Measurements from ENCODE around the gene SERTAD4. TPM values are rescaled to one million over a fixed set of nuclear protein-coding genes. Genes with fewer than 3 reads are reported as not detected.

Gene SERTAD4
- total RNA-seq, 2 donors from 2014 or later: 4.2 to 6.5 TPM

DNA sequence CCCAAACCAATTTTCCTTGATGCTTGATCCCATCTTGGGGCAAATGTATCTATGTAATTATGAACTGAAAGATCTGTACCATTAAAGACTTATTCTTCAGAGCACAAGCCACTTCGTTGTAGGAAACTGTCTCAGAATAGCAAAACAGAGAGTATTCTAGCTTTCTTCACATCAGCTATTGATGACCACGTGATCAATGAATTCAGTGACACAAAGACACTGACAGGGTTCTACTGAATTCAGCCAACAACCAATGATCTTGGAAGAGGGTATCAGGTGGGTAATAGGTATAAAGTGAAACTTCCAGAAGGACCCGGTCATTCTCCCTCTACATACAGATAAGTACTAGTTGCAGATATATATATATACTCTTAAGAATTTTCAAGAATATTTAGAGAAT lies 33.8 kb upstream of the SERTAD4 start:
- H3K9me3 ChIP-seq: peaks cover 4 to 17% of the 10 kb centered on the region in 2 donors
- no peaks in the 10 kb centered on the region for H3K27me3 ChIP-seq
- no peaks in the 10 kb centered on the region for H3K36me3 ChIP-seq
- TF ChIP-seq, protein P1, sequence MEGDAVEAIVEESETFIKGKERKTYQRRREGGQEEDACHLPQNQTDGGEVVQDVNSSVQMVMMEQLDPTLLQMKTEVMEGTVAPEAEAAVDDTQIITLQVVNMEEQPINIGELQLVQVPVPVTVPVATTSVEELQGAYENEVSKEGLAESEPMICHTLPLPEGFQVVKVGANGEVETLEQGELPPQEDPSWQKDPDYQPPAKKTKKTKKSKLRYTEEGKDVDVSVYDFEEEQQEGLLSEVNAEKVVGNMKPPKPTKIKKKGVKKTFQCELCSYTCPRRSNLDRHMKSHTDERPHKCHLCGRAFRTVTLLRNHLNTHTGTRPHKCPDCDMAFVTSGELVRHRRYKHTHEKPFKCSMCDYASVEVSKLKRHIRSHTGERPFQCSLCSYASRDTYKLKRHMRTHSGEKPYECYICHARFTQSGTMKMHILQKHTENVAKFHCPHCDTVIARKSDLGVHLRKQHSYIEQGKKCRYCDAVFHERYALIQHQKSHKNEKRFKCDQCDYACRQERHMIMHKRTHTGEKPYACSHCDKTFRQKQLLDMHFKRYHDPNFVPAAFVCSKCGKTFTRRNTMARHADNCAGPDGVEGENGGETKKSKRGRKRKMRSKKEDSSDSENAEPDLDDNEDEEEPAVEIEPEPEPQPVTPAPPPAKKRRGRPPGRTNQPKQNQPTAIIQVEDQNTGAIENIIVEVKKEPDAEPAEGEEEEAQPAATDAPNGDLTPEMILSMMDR (IDR thresholded peaks at IDR 0.05): no peak
- no peak overlapping the region for H3K27ac ChIP-seq
- H3K4me1 ChIP-seq: no peaks in the 10 kb centered on the region
- no peak for DNase-seq (ENCODE audit: low spot score)
- no peak overlapping the region for H3K4me3 ChIP-seq

DNA sequence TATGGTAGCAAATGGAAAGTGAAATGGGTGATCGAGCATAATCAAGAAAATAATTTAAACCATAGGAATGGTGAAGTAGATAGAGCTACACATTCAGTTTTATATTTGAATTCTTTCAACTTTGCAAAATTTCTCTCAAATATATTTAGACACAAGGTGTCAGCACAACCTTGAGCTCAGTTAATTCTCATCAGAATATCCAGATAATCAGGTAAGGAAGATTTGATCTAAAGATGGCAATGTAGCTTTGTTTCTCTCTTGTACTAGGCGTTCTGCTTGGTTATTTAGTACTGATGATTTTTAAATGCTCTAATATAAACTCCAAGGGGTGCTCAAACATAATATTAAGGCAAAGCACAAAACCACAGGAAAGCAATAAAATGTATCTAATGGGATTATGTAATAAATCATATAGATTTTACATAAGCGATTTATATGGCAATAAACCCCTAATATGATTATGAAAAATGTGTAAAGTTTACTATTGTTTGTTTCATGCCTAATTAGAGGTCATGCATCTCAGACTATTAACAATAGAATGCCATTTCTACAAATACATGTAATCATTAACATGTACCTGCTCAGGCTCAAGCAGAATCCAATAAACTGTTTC lies 32.4 kb upstream of the SERTAD4 start:
- Histone ChIP-seq H3K27ac (no peak overlapping the region), H3K4me3 (no peak overlapping the region), H3K36me3 (no peaks in the 10 kb centered on the region), H3K27me3 (no peaks in the 10 kb centered on the region), H3K4me1 (no peaks in the 10 kb centered on the region), H3K9me3 (peaks cover 4 to 17% of the 10 kb centered on the region in 2 donors)
- no peak for DNase-seq (ENCODE audit: low spot score)
- TF ChIP-seq, protein P1 (IDR thresholded peaks at IDR 0.05): peak in 1 of 2 donors; percentile 30

DNA sequence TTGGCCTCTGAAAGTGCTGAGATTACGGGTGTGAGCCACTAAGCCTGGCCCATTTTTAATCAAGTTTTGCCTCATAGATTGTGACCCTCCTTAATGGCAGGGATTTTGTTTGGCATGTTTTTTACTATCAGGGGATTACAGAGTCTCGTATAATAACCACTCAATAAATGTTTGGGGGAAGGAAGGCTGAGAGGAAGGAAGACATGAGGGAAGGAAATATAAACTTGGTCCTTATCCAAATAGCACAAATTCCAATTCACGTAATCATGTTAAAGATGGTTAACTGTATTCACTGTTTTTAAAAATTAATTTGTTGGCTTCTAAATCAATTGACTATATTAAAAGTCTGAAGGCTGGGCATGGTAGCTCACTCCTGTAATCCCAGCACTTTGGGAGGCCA lies 30.9 kb upstream of the SERTAD4 start:
- Histone ChIP-seq H3K36me3 (no peaks in the 10 kb centered on the region), H3K27me3 (no peaks in the 10 kb centered on the region), H3K9me3 (peaks cover 0 to 3% of the 10 kb centered on the region in 2 donors), H3K27ac (no peak overlapping the region), H3K4me3 (no peak overlapping the region), H3K4me1 (no peaks in the 10 kb centered on the region)
- no peak for DNase-seq (ENCODE audit: low spot score)
- TF ChIP-seq, protein P1 (IDR thresholded peaks at IDR 0.05): no peak

DNA sequence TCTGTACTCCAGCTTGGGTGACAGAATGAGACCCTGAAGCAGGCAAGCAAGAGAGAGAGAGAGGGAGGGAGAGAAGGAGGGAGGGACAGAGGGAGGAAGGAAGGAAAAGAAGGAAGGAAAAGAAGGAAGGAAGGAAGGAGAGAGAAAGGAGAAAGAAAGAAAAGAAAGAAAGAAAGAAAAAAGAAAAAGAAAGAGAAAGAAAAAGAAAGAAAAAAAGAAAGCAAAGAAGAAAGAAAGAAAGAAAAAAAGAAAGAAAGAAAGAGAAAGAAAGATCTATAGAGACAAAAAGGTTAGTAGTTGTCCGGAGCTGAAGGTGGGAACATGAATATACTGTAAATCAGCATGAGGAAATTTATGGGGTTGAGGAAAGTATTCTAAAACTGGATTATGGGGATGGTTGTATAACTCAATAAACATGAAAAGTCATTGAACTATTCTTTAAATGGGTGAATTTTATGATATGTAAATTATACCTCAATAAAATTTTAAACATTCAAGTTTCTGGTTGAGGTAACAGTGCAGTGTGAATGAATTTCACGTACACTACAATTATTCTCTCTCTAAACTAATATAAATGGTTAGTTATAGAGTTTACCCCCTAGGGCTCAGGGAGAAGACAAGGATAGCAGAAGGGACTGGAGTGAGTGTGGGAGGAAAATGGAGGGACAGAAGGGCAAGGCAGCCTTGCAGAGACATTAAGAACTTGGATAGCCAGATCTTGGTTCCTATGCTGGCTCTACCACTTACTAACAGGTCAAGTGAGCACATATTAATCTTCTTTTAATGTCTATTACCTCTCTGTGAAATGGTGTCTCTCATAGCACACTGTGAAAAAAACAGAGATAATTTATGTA lies 24.8 kb upstream of the SERTAD4 start:
- TF ChIP-seq, protein P1 (IDR thresholded peaks at IDR 0.05): no peak
- no peaks in the 10 kb centered on the region for H3K27me3 ChIP-seq
- no peaks in the 10 kb centered on the region for H3K36me3 ChIP-seq
- no peak overlapping the region for H3K4me3 ChIP-seq
- H3K27ac ChIP-seq: no peak overlapping the region
- no peaks in the 10 kb centered on the region for H3K4me1 ChIP-seq
- no peaks in the 10 kb centered on the region for H3K9me3 ChIP-seq
- DNase-seq (ENCODE audit: low spot score): no peak

DNA sequence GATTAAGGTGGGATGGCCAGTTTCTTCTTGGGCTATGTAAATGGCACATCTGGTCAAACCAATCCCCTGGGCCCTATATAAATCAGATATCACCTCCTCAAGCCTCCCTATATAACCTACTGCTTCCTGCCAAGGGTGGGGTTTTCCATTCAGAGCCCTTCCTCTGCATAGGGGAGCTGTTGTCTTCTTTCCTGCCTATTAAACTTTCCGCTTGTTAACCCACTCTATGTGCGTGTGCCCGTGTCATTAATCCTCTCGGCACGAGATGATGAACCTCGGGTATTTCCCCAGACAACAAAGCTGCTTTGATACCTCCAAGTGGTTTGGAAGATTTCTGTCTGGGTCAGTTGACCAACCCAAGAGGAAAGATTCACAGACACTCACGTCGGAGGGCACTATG lies 19.3 kb upstream of the SERTAD4 start:
- Histone ChIP-seq H3K4me1 (no peaks in the 10 kb centered on the region), H3K27me3 (no peaks in the 10 kb centered on the region), H3K36me3 (no peaks in the 10 kb centered on the region), H3K4me3 (no peak overlapping the region), H3K27ac (no peak overlapping the region), H3K9me3 (no peaks in the 10 kb centered on the region)
- TF ChIP-seq, protein P1 (IDR thresholded peaks at IDR 0.05): no peak
- no peak for DNase-seq (ENCODE audit: low spot score)

Data from right atrium auricular region (tissue), 2 donors.